Measurements from ENCODE around the gene CPSF4L.

The CPSF4L gene

GRCh38 chr17:73198930-73199260 lies 62.8 kb downstream of the CPSF4L start:
- H3K27ac ChIP-seq (ENCODE audit: low read length, poor library complexity, severe bottlenecking) = no peak overlapping the region
- no peak overlapping the region for H2AK5ac ChIP-seq (ENCODE audit: low read length, severe bottlenecking)
- WGBS = 97% methylated on average over 6 of the region's 7 CpGs

More at GRCh38 chr17:73198930-73199260, 62.8 kb downstream of the CPSF4L start:
- no peak overlapping the region for H4K8ac ChIP-seq (ENCODE audit: low read length)
- no peaks in the 10 kb centered on the region for H3K27me3 ChIP-seq (ENCODE audit: control insufficient read depth in 1 of 2, insufficient read depth in 1 of 2, low read length in 2 of 2)
- H3K4ac ChIP-seq (ENCODE audit: low read depth in 1 of 2, low read length in 2 of 2) = no peak overlapping the region
- peaks cover 43% of the 10 kb centered on the region for H3K79me1 ChIP-seq (replicated peaks; ENCODE audit: low read length, poor library complexity, severe bottlenecking)
- H3K36me3 ChIP-seq (ENCODE audit: control insufficient read depth in 1 of 2, insufficient read depth in 2 of 2, low read depth in 1 of 2, low read length in 2 of 2) = peaks cover 62 to 78% of the 10 kb centered on the region in 2 experiments
- H3K4me3 ChIP-seq (ENCODE audit: insufficient read depth in 1 of 2, low read depth in 1 of 2, low read length in 2 of 2) = no peak overlapping the region
- H2AFZ ChIP-seq (ENCODE audit: low read depth, low read length) = no peak overlapping the region
- H2BK120ac ChIP-seq (ENCODE audit: low read depth, low read length) = no peak overlapping the region
- no peak overlapping the region for H4K91ac ChIP-seq (ENCODE audit: low read length)
- no peak overlapping the region for H2BK15ac ChIP-seq (ENCODE audit: low read depth, poor library complexity, severe bottlenecking)
- no peak overlapping the region for H3K18ac ChIP-seq (ENCODE audit: low read depth in 1 of 2, low read length in 2 of 2)
- no peak overlapping the region for H3K23ac ChIP-seq (ENCODE audit: low read length in 2 of 2)
- no peak overlapping the region for H3K14ac ChIP-seq (ENCODE audit: low read length in 2 of 2)
- DNase-seq = no peak
- H3K4me1 ChIP-seq (ENCODE audit: control insufficient read depth, insufficient read depth, low read depth, low read length) = peaks cover 18% of the 10 kb centered on the region
- no peaks in the 10 kb centered on the region for H3K9me3 ChIP-seq (ENCODE audit: control insufficient read depth, low read length)
- H3K9ac ChIP-seq (ENCODE audit: low read length) = no peak overlapping the region
- no peak overlapping the region for H2BK5ac ChIP-seq (ENCODE audit: low read depth, low read length, poor library complexity, severe bottlenecking)
- no peak overlapping the region for H2BK12ac ChIP-seq (ENCODE audit: low read length in 2 of 2)
- H3K4me2 ChIP-seq (ENCODE audit: low read length, poor library complexity, severe bottlenecking) = no peak overlapping the region

All from mesenchymal stem cell (in vitro differentiated cells and primary cell).